Measurements from ENCODE around the gene ZC3H15.

GRCh38 chr2:186544255-186544675 is 58.2 kb downstream of the ZC3H15 start:
- no peak for TF ChIP-seq CTCF (conservative IDR thresholded peaks at IDR 0.05; ENCODE audit: low read length)
- no peak for TF ChIP-seq EZH2phosphoT487 (IDR thresholded peaks at IDR 0.05; ENCODE audit: borderline replicate concordance)

Measured in Loucy (cell line).